Measurements from ENCODE around the gene SLC38A6.

SLC38A6 gene

DNA sequence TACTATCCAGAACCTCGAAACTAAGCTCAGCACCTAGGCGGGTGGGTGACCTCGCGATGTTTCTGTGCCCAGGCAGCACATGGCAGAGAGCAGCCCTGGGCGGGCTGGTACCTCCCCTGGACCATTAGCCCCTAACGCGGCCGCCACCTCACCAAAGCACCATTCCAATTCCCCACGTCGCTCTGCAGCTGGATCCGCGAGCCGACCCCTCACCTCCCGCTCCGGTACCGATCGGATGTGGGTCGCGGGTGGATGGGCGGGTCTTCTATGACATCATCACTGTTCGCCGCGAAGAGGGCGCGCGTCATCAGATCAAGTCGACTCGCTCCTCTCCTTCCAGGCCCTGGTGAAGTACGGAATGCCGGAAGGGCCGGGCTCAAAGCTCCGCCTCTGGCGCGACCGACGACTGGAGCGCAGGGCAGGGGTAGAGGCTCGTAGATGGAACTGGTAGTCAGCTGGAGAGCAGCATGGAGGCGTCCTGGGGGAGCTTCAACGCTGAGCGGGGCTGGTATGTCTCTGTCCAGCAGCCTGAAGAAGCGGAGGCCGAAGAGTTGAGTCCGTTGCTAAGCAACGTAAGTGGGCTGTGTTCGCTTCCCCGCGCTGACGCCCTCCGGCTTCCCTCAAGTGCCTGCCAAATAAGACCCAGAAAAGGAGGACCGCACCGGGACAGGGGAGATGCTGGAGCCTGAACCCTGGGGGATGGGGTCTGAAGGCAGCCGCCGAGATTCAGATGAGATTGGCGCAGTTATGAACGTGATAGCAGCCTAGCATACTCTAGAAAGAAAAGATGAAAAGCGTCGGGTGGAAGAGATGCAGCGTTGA, at the start of gene SLC38A6, which contains the start of gene TRMT5:
Gene SLC38A6, plus strand, starts transcription at position 435 of the 822 bp plus-strand sequence. Its CDS starts 33 bp downstream, at position 468.
Gene TRMT5, minus strand, starts transcription at position 269 of the 822 bp plus-strand sequence. Its CDS starts 106 bp downstream, at position 163.
- peak; percentile 92 for DNase-seq

DNA sequence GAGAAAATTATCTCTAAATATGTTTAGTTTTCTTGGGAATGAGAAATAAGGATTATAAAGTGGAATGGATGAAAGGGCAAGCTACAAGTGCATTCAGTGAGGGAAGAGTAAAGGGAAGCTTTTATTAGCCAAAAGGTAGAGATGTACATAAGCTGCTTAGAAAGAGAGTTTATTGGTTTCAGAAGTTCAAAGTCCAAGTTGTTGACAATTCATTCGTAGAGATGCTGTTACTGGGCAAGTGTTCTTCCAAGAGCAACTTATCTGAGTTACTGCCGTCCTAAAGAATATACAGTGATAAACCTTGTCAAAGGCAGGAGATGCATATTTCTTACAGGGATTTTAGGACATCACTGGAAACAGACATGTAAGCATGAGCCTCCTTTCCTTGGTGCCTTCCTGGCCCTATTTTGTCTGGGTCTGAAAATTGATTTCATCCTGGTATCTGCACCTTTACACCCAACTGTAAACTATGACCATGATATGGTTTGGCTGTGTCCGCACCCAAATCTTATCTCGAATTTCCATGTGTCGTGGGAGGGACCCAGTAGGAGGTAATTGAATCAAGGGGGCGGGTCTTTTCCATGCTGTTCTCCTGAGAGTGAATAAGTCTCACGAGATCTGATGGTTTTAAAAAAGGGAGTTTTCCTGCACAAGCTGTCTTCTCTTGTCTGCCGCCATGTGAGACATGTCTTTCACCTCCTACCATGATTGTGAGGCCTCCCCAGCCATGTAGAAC, 47.0 kb upstream of the SLC38A6 start:
- DNase-seq: no peak

DNA sequence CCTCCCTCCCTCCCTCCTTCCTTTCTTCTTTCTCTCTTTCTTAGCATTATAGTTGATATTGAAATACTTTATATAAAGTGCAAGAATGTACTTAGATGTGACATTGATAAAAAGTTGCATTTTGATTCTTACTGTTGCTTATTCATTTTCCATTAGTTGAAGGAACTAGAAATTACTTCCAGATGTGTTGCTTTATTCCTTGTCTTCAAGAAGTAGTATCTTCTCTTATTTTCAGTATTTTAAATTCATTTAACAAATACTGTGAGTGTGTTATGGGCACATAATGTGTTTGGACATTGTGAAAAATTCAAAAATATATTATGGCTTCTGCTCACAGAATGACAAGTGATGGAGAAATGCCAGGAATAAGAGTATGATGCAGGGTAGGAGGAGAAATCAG, 45.7 kb upstream of the SLC38A6 start:
- DNase-seq: no peak

DNA sequence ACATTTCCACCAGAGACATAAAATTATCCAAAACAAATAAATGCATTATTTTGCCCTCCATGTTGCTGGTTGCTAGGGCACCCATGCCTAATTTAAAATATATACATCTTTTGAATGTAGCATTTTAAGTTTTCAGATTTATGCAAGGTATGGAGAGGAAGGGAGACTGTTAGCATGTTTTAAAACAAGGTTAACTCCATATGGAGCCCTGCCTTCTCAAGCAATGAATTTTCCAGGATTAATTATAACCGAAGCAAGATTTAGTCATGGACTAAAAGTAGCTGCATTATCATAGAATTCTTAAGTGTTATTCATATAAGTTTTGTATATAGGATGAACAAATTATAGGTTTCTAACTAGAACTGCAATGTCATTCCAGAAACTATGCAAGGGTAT, 37.4 kb upstream of the SLC38A6 start:
- no peak for DNase-seq

DNA sequence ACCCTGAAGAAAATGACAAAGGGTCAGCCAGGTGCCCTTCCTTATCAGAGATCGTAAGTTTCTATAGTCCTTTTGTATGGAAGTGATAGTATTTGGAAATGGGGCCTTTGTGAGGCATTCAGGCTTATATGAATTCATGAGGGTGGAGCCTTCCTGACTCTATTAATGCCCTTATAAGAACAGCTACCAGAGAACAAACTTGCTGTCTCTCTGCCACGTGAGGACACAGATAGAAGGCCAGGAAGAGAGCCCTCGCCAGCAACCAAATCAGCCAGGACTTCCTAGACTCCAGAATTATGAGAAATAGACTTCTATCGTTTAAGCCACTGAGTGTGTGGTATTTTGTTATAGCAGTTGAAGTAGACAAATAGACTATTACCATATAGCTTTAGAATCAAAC, 36.8 kb upstream of the SLC38A6 start:
- no peak for DNase-seq

DNA sequence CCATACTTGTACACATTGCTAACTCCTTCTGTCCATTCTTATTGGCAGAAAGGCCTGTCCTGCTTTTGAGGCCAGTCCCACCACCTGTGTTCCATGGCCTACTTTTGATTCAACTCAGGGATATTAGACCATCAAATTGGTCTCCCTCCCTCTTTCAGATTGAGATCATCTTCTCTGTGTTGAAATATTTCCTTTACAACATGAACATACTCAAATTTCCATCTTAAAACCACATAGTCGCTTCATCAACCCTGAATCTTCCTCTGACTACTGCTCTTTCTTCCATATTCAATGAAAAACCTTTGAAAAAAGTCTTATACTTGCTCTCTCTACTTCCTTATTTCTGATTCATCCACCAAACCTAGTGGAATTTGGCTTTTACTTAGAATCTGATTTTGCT, 35.1 kb upstream of the SLC38A6 start:
- no peak for DNase-seq

DNA sequence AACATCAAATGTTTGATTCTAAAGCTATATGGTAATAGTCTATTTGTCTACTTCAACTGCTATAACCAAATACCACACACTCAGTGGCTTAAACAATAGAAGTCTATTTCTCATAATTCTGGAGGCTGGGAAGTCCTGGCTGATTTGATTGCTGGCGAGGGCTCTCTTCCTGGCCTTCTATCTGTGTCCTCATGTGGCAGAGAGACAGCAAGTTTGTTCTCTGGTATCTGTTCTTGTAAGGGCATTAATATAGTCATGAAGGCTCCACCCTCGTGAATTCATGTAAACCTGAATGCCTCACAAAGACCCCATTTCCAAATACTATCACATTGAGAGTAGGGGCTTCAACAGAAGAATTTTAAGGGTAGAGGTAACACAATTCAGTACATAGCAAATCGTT, 34.3 kb upstream of the SLC38A6 start:
- DNase-seq: no peak

DNA sequence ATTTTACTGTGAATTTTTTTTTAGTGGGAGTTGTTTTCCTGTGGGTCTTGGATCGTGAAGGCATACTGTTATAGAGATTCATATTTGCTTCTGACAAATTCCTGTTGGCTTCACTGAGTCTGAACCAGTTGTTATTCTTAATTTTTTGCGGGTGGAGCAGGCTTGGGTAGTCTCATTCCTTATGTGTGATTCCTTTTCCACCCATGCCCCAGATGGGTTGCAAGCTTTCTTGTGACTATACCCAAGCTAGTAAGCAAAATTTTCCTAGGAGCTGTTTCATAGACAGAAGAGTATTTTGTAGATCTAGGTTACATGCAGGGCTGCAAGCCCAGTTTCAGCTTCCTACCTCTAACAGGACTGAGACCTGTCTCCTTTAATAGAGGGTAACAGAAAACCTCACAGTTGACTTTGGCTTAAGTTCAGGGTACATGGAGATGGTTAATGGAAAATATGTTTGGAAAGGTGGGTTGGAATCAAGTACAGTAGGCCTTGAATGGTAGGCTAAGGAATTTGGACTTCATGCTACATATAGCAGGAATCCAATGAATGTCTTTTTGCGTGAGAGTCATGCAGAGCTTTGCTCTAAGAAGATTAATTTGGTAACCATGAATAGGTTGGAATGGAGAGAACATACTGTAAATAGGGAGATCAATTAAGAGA, 29.1 kb upstream of the SLC38A6 start:
- no peak for DNase-seq

DNA sequence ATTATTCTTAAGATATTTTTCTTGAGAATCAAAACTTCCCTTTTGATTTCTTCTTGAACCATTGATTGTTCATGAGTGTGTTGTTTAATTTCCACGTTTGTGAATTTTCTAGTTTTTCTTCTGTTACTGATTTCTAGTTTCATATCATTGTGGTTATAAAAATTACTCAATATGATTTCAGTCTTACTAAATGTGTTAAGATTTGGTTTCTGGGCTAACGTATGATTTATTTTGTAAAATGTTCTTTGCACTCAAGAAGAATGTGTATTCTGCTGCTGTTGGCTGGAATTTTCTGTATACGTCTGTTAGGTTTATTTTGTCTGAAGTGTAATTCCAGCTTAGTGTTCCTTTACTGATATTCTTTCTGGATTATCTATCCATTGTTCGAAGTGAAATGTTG, 24.8 kb upstream of the SLC38A6 start:
- no peak for DNase-seq

DNA sequence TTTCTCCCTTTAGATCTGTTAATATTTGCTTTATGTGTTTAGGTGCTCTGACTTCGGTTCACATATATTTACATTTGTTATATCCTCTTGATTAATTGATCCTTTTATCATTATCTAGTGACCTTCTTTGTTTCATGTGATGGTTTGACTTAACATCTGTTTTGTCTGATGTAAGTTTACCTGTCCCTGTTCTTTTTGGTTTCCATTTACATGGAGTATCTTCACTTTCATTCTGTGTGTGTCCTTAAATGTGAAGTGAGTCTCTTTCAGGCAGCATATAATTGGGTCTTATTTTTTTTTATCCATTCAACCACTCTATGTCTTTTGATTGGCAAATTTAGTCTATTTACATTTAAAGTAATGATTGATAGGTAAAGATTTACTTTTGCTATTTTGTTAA, 24.4 kb upstream of the SLC38A6 start:
- no peak for DNase-seq

DNA sequence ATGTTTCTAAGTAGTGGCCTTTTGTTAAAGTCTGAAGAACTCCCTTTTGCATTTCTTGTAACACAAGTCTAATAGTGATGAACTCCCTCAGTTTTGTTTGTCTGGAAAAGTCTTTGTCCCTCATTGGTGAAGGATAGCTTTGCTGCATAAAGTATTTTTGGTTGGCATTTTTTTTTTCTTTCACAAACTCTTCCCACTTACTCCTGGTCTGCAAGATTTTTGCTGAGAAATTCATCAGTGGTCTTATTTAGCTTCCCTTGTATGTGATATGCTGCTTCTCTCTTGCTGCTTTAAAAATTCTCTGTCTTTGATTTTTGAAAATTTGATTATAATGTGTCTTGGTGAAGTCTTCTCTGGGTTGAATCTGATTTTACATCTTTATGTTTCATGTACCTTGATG, 22.9 kb upstream of the SLC38A6 start:
- no peak for DNase-seq

DNA sequence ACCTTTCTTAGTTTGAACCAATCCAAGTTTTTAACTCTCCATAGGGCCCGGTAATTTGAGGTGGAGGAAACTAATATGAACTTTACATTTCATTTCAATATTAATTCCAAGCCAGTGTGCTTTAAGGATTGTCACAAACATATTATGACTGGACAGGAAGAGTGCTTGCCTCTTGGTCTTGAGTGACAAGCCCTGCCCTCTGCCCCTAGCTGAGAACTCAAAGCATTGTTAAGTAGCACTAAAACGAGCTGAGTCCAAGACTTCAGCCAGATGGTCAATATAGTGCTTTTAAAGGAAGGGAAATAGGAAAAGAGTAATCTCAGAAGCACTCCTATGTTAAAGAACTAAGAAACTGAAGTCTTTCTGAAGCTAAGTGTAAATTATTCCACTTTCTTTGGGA, 17.3 kb upstream of the SLC38A6 start:
- DNase-seq: no peak

DNA sequence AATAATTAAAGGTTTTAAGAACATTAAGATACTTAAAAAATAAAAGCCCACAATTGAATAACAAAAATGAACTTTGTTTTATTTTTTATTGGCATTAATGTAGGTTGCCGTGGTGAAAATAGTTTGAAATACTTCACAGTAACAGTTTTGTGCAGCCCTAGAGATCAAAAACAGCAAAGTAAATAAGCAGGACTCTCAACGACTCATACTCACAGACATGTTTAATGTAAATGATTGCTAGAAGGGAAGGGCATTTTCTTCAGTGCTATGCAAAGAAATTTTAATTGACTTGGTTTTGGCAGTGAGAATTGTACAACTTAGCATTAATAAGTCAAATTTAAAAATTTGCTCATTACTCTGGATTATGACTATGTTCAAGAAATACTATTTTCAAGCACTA, 16.1 kb upstream of the SLC38A6 start:
- no peak for DNase-seq

DNA sequence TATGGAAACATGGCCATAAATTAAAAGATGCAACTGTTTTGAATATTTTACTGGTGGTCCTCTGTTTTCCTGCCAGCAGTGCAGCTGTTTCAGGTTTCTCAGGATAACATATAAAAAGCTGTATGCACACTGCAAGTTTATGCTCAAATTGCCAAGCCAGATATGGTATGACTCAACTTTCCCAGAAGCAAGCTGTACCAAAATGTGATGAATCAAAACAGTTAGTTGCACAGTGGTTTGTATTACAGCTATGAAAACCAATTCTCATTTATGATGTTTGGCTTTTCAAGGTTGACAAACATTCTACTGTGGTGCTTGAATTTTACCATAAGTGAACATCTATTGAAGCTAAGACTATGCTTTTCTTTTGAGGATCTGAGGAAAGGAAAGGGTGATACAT, 15.6 kb upstream of the SLC38A6 start:
- DNase-seq: no peak

DNA sequence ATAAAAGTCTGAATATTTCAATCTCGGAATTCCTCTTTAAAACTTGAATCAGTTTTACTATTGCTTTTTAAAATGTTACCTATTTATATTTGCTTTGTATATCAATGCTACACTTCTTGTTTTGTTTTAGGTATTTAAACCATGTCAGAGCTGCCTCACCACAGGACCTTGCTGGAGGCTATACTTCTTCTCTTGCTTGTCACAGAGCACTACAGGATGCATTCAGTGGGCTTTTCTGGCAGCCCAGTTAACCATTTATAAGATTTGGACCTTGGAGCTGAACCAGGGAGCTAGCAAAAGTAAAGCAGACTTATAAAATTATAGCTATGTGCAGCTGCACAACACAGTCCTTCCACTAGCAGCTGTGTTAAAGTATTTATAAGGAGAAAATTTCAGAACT, 12.9 kb upstream of the SLC38A6 start:
- no peak for DNase-seq

DNA sequence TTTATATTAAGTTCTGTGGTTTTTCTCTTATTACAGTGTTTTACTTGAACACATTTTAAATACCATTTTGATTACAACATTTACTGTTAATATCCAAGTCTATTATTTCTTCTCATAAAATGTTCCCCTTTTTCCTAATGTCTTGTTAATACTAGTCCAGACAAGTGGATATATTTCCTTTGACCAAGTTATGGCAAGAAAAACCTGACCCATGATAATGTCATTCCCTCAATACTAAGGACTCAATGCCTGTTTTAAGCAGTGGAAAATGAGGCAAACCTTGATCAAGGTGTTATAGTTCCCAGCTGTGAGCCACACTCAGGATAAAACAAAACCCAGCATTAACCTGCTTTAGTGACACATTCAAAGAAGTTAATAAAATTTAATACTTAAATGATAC, 12.4 kb upstream of the SLC38A6 start:
- DNase-seq: no peak

DNA sequence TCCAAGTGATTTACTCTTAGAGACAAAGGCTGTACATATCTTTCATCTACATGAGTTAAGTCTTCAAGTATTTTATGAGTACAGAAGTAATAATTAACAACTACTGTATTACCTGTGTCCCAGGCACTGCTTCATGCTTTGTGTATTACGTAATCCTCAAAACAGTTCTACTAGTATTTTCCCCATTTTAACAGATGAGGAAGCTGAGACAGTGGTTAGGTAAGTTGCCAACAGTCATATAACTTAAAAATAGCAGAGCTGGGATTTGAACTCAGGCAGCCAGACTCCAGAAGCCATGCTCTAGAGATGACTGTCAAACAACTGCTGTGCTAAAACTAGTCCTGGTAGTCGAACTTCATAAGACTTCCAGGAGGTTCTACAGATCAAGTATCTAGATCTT, 10.9 kb upstream of the SLC38A6 start:
- DNase-seq: no peak

DNA sequence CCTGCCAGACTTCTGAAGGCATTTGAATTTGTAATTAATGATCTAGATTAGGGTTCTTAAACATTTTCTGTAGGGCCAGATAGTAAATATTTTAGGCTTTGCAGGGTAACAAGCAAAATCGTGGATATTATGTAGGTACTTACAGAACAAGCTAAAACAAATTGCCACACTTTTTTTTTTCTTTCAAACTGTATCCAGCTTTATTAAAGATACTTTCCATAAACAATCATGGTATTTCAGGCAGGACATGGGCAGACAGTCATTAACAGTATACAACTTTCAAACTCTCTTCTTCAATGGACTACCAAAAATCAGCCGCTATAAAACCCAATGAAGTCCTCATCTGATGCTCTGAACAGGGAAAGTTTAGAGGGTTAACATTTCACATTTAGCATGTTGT, 9.8 kb upstream of the SLC38A6 start:
- DNase-seq: no peak

DNA sequence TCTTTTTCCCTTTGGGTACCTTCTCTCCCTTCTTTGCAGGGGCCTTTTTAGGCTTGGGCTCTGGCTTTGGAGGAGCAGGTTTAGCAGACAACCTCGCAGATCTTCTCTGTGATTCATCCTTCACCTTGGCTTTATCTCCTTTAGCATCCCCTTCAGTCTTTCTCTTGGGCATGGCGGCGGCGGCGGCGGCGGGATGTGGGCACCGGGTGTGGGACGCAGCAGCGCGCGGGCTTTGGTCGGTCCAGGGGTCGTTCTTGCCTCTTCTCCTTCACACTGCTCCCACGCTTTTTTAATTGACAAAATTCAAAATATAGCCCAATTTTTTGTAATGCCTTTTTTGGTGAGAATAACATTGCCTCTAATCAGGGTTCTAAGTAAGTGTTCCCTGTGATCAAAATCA, 8.8 kb upstream of the SLC38A6 start:
- DNase-seq: no peak

DNA sequence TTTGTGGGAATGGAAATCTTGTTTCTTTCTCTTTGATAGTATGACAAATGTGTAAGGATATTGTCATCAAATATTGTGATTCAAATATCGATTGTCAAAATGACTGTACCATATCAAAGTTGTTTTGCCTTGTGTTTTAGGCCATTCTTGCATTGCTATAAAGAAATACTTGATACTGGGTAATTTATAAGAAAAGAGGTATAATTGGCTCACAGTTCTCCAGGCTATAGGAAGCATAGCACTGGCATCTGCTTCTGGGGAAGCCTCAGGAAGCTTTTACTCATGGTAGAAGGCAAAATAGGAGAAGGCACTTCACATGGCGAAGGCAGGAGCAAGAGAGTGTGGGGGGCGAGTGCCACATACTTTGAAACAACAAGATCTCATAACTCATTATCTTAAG, 8.0 kb upstream of the SLC38A6 start:
- no peak for DNase-seq

DNA sequence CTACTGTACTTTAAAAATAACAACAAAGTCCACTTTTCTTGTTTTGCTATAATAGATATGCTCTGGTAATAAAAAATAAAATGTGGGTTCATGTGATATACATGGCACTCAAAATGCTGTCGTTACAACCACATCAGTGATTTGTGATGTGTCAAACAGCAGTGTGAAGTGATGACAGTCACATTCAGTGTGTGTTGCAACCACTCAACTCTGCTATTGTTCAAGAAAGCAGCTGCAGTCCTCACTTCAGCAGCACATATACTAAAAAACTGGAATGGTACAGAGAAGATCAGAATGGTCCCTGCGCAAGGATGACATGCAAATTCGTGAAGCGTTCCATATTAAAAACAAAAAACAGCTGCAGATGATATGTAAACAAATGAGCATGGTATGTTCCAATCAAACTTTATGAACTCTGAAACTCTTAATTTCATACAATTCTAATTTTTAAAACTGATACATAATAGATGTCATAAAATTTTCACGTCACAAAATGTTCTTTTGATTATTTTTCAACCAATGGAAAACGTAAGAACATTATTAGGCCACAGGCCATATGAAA, 6.9 kb upstream of the SLC38A6 start:
- no peak for DNase-seq

DNA sequence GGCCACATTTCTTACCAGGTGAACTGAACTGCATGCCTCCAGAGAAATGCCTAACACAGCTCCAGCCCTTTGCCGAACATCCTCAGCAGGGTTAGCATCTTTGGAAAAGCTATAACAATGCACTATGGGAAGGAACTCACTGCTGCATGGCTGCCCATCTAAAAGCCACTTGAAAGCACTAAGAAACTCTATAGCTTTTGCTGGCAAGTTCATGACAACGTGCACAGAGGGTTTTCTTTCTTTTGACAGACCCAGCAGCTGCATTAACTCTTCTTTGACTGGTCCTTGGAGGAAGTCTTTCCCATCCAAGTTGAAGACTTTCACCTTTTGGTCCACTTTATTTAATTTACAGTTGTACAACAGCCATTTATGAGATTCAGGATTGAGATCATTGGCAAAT, 5.5 kb upstream of the SLC38A6 start:
- no peak for DNase-seq

DNA sequence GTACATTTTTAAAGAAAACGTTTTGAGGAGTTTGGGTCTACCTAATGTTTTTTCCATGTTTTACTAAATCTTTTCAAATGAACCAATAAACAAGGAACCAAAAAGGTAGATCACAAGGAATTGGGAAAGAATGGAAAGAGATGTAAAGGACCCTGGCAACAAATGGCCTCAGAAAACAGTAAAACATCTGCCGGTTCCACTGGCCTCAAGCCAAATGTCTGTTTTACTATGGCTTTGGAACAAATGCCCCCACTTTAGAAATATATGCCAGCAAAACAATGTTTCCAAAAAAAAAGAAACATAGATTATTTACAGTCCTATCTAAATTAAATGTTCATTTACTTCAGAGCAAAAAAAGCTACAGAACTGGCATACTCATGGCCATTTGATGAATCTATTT, 3.2 kb upstream of the SLC38A6 start:
- DNase-seq: no peak
